ENCODE results near the gene ATP5F1C. TPM values are rescaled to one million over a fixed set of nuclear protein-coding genes. Genes with fewer than 3 reads are reported as not detected.
"Not testable (repeated sequence)": the region's sequence is repeated elsewhere in the genome, so short reads cannot be mapped to it uniquely, and the experiment has no call there.

ATP5F1C gene
- polyA plus RNA-seq, 1 donor = 239 TPM

- DNase-seq (ENCODE audit: low read depth) = no peak
Measured at GRCh38 chr10:7794251-7795026, 6.5 kb downstream of the ATP5F1C start.

GRCh38 chr10:7795605-7796004, 7.6 kb downstream of the ATP5F1C start:
- DNase-seq (ENCODE audit: low read depth) = no peak

- DNase-seq (ENCODE audit: low read depth) = no peak
Measured at GRCh38 chr10:7797582-7797981, 9.6 kb downstream of the ATP5F1C start.

GRCh38 chr10:7802606-7803005, 14.6 kb downstream of the ATP5F1C start:
- DNase-seq (ENCODE audit: low read depth) = no peak

- no peak for DNase-seq (ENCODE audit: low read depth)
Measured at GRCh38 chr10:7804216-7804615, 16.2 kb downstream of the ATP5F1C start.

GRCh38 chr10:7804741-7805140, 16.8 kb downstream of the ATP5F1C start:
- no peak for DNase-seq (ENCODE audit: low read depth)

GRCh38 chr10:7808686-7809267, 20.8 kb downstream of the ATP5F1C start:
- no peak for DNase-seq (ENCODE audit: low read depth)

GRCh38 chr10:7810443-7810842, 22.5 kb downstream of the ATP5F1C start:
- no peak for DNase-seq (ENCODE audit: low read depth)

GRCh38 chr10:7811000-7811399, 23.0 kb downstream of the ATP5F1C start:
- DNase-seq (ENCODE audit: low read depth) = no peak

GRCh38 chr10:7811743-7812142, 23.8 kb downstream of the ATP5F1C start:
- not testable (repeated sequence) for DNase-seq (ENCODE audit: low read depth)

GRCh38 chr10:7813481-7813880, 25.5 kb downstream of the ATP5F1C start:
- no peak for DNase-seq (ENCODE audit: low read depth)

- no peak for DNase-seq (ENCODE audit: low read depth)
Measured at GRCh38 chr10:7817576-7817975, 29.6 kb downstream of the ATP5F1C start.

GRCh38 chr10:7817984-7818294, 30.0 kb downstream of the ATP5F1C start:
- no peak for DNase-seq (ENCODE audit: low read depth)

GRCh38 chr10:7818295-7819120, 30.5 kb downstream of the ATP5F1C start, which contains the start of gene TAF3:
Gene TAF3, plus strand, starts transcription at chr10:7818505. Its CDS starts 205 bp downstream, at chr10:7818710.
- DNase-seq (ENCODE audit: low read depth) = peak; percentile 83

GRCh38 chr10:7819121-7819460, 31.1 kb downstream of the ATP5F1C start:
- peak; percentile 8 for DNase-seq (ENCODE audit: low read depth)

- no peak for DNase-seq (ENCODE audit: low read depth)
Measured at GRCh38 chr10:7824251-7824650, 36.3 kb downstream of the ATP5F1C start.

- no peak for DNase-seq (ENCODE audit: low read depth)
Measured at GRCh38 chr10:7826971-7827370, 39.0 kb downstream of the ATP5F1C start.

GRCh38 chr10:7829289-7829834, 41.4 kb downstream of the ATP5F1C start:
- DNase-seq (ENCODE audit: low read depth) = no peak

GRCh38 chr10:7832060-7832459, 44.1 kb downstream of the ATP5F1C start:
- no peak for DNase-seq (ENCODE audit: low read depth)

- DNase-seq (ENCODE audit: low read depth) = no peak
Measured at GRCh38 chr10:7833210-7833609, 45.2 kb downstream of the ATP5F1C start.

- no peak for DNase-seq (ENCODE audit: low read depth)
Measured at GRCh38 chr10:7834262-7834661, 46.3 kb downstream of the ATP5F1C start.

GRCh38 chr10:7836571-7836970, 48.6 kb downstream of the ATP5F1C start:
- DNase-seq (ENCODE audit: low read depth) = no peak
